Stimulated activated naive B cell treated with anti-CD40 and anti-IgM and Interleukin-4, amounts not matched to agents 10 μg/mL and 1 μg/mL and 100 μg/mL, for 72 hours (primary cell): ENCODE data around the gene CDKL4.

Experiments used
- ATAC-seq, 2 donors: fragments of 150-1000 bp; cut with Tn5 transposase; replicated peaks; 2 replicates each; pipeline ENCODE4 v1.10.0; 2021; ENCODE audit warnings: moderate library complexity in 1 of 2
- DNase-seq: peaks from one replicate; pipeline ENCODE4 v3.0.0; 2021
- H3K27ac Mint-ChIP-seq: one replicate; pipeline ENCODE4 v1.8.0; 2022; ENCODE audit warnings: mild to moderate bottlenecking, mixed read lengths
- H3K27me3 Mint-ChIP-seq, 2 donors: one replicate each; pipeline ENCODE4 v1.8.0; 2022; ENCODE audit warnings: mixed read lengths in 2 of 2
- H3K36me3 Mint-ChIP-seq, 2 donors: one replicate each; pipeline ENCODE4 v1.8.0; 2022; ENCODE audit warnings: mixed read lengths in 2 of 2, mild to moderate bottlenecking in 1 of 2
- H3K4me1 Mint-ChIP-seq, 2 donors: one replicate each; pipeline ENCODE4 v1.8.0; 2022; ENCODE audit warnings: mixed read lengths in 2 of 2, mild to moderate bottlenecking in 1 of 2
- H3K4me3 Mint-ChIP-seq, 2 donors: one replicate each; pipeline ENCODE4 v1.8.0; 2022; ENCODE audit warnings: mild to moderate bottlenecking in 2 of 2, mixed read lengths in 2 of 2, moderate library complexity in 1 of 2
- H3K9me3 Mint-ChIP-seq, 2 donors: one replicate each; pipeline ENCODE4 v1.8.0; 2022; ENCODE audit warnings: mixed read lengths in 2 of 2, mild to moderate bottlenecking in 1 of 2

Gene CDKL4

GRCh38 chr2:39243469-39244123 is at the start of gene CDKL4:
TSS of gene CDKL4 (minus strand) at chr2:39243970.
- peak; percentile 27 for DNase-seq
- Mint-ChIP-seq H3K27ac (peak within 1 kb of the TSS; percentile 83), H3K9me3 (peaks cover 0 to 2% of the 10 kb centered on the region in 2 donors), H3K36me3 (peaks cover 5 to 17% of the 10 kb centered on the region in 2 donors), H3K4me3 (peak within 1 kb of the TSS; percentile 76 to 86), H3K4me1 (peaks cover 8 to 15% of the 10 kb centered on the region in 2 donors), H3K27me3 (no peaks in the 10 kb centered on the region)
- ATAC-seq = peak; percentile 66 to 69

GRCh38 chr2:39290433-39290832 is 46.7 kb upstream of the CDKL4 start:
- DNase-seq (no peak), ATAC-seq (no peak)
- Mint-ChIP-seq H3K4me3 (no peak overlapping the region), H3K27ac (no peak overlapping the region), H3K4me1 (no peaks in the 10 kb centered on the region), H3K36me3 (peaks cover 23 to 33% of the 10 kb centered on the region in 2 donors), H3K9me3 (no peaks in the 10 kb centered on the region), H3K27me3 (no peaks in the 10 kb centered on the region)

GRCh38 chr2:39289609-39290008 is 45.8 kb upstream of the CDKL4 start:
- DNase-seq (no peak), ATAC-seq (no peak)
- H3K4me1 Mint-ChIP-seq = no peaks in the 10 kb centered on the region
- H3K36me3 Mint-ChIP-seq = peaks cover 23 to 33% of the 10 kb centered on the region in 2 donors
- H3K4me3 Mint-ChIP-seq = no peak overlapping the region
- H3K9me3 Mint-ChIP-seq = no peaks in the 10 kb centered on the region
- no peak overlapping the region for H3K27ac Mint-ChIP-seq
- no peaks in the 10 kb centered on the region for H3K27me3 Mint-ChIP-seq

GRCh38 chr2:39283561-39283960 is 39.8 kb upstream of the CDKL4 start:
- no peak overlapping the region for H3K4me3 Mint-ChIP-seq
- no peaks in the 10 kb centered on the region for H3K27me3 Mint-ChIP-seq
- DNase-seq = no peak
- H3K9me3 Mint-ChIP-seq = no peaks in the 10 kb centered on the region
- peaks cover 11 to 20% of the 10 kb centered on the region in 2 donors for H3K36me3 Mint-ChIP-seq
- no peak for ATAC-seq
- H3K27ac Mint-ChIP-seq = no peak overlapping the region
- H3K4me1 Mint-ChIP-seq = no peaks in the 10 kb centered on the region

- no peaks in the 10 kb centered on the region for H3K27me3 Mint-ChIP-seq
- H3K4me3 Mint-ChIP-seq = no peak overlapping the region
- DNase-seq (no peak), ATAC-seq (no peak)
- H3K4me1 Mint-ChIP-seq = no peaks in the 10 kb centered on the region
- no peaks in the 10 kb centered on the region for H3K9me3 Mint-ChIP-seq
- peaks cover 24 to 29% of the 10 kb centered on the region in 2 donors for H3K36me3 Mint-ChIP-seq
- no peak overlapping the region for H3K27ac Mint-ChIP-seq
Measured at GRCh38 chr2:39281391-39281790, 37.6 kb upstream of the CDKL4 start.

- no peaks in the 10 kb centered on the region for H3K27me3 Mint-ChIP-seq
- H3K36me3 Mint-ChIP-seq = peaks cover 23 to 42% of the 10 kb centered on the region in 2 donors
- no peaks in the 10 kb centered on the region for H3K9me3 Mint-ChIP-seq
- no peak overlapping the region for H3K27ac Mint-ChIP-seq
- DNase-seq (no peak), ATAC-seq (no peak)
- H3K4me1 Mint-ChIP-seq = no peaks in the 10 kb centered on the region
- H3K4me3 Mint-ChIP-seq = no peak overlapping the region
Measured at GRCh38 chr2:39275016-39275415, 31.2 kb upstream of the CDKL4 start.

- Mint-ChIP-seq H3K27ac (no peak overlapping the region), H3K27me3 (no peaks in the 10 kb centered on the region), H3K4me1 (peaks cover 11 to 16% of the 10 kb centered on the region in 2 donors), H3K36me3 (peaks cover 9 to 21% of the 10 kb centered on the region in 2 donors), H3K4me3 (no peak overlapping the region), H3K9me3 (peaks cover 0 to 3% of the 10 kb centered on the region in 2 donors)
- DNase-seq (no peak), ATAC-seq (no peak)
Measured at GRCh38 chr2:39269941-39270340, 26.2 kb upstream of the CDKL4 start.

- Mint-ChIP-seq H3K27ac (no peak overlapping the region), H3K4me1 (peaks cover 15 to 28% of the 10 kb centered on the region in 2 donors), H3K4me3 (no peak overlapping the region), H3K9me3 (peaks cover 0 to 3% of the 10 kb centered on the region in 2 donors), H3K36me3 (peaks cover 10 to 16% of the 10 kb centered on the region in 2 donors), H3K27me3 (no peaks in the 10 kb centered on the region)
- no peak for ATAC-seq
- DNase-seq = no peak
Measured at GRCh38 chr2:39266916-39267434, 23.2 kb upstream of the CDKL4 start.

- H3K27me3 Mint-ChIP-seq = no peaks in the 10 kb centered on the region
- peak overlapping the region; percentile 4 to 45 for H3K4me3 Mint-ChIP-seq
- peaks cover 10 to 16% of the 10 kb centered on the region in 2 donors for H3K36me3 Mint-ChIP-seq
- peak; percentile 13 for DNase-seq
- peak overlapping the region; percentile 43 for H3K27ac Mint-ChIP-seq
- H3K4me1 Mint-ChIP-seq = peaks cover 15 to 28% of the 10 kb centered on the region in 2 donors
- H3K9me3 Mint-ChIP-seq = peaks cover 0 to 3% of the 10 kb centered on the region in 2 donors
- ATAC-seq = peak; percentile 87 to 89
Measured at GRCh38 chr2:39266139-39266805, 22.5 kb upstream of the CDKL4 start.

- H3K36me3 Mint-ChIP-seq = peaks cover 11 to 23% of the 10 kb centered on the region in 2 donors
- H3K27ac Mint-ChIP-seq = peak overlapping the region; percentile 68
- peak in 1 of 2 donors; percentile 33 for ATAC-seq
- no peak for DNase-seq
- H3K4me3 Mint-ChIP-seq = peak overlapping the region in 1 of 2 donors; percentile 46
- no peaks in the 10 kb centered on the region for H3K27me3 Mint-ChIP-seq
- H3K9me3 Mint-ChIP-seq = peaks cover 0 to 3% of the 10 kb centered on the region in 2 donors
- H3K4me1 Mint-ChIP-seq = peaks cover 15 to 28% of the 10 kb centered on the region in 2 donors
Measured at GRCh38 chr2:39265315-39265714, 21.5 kb upstream of the CDKL4 start.

- H3K27ac Mint-ChIP-seq = no peak overlapping the region
- peaks cover 15 to 28% of the 10 kb centered on the region in 2 donors for H3K4me1 Mint-ChIP-seq
- no peaks in the 10 kb centered on the region for H3K27me3 Mint-ChIP-seq
- ATAC-seq = peak; percentile 81 to 83
- no peak overlapping the region for H3K4me3 Mint-ChIP-seq
- peaks cover 8 to 26% of the 10 kb centered on the region in 2 donors for H3K36me3 Mint-ChIP-seq
- H3K9me3 Mint-ChIP-seq = peaks cover 0 to 3% of the 10 kb centered on the region in 2 donors
- no peak for DNase-seq
Measured at GRCh38 chr2:39264733-39265132, 21.0 kb upstream of the CDKL4 start.

- H3K27ac Mint-ChIP-seq = no peak overlapping the region
- H3K9me3 Mint-ChIP-seq = no peaks in the 10 kb centered on the region
- H3K4me1 Mint-ChIP-seq = peaks cover 4 to 13% of the 10 kb centered on the region in 2 donors
- no peak for ATAC-seq
- H3K36me3 Mint-ChIP-seq = peaks cover 13 to 29% of the 10 kb centered on the region in 2 donors
- H3K4me3 Mint-ChIP-seq = no peak overlapping the region
- no peak for DNase-seq
- no peaks in the 10 kb centered on the region for H3K27me3 Mint-ChIP-seq
Measured at GRCh38 chr2:39260087-39260486, 16.3 kb upstream of the CDKL4 start.

GRCh38 chr2:39256040-39256439 is 12.3 kb upstream of the CDKL4 start:
- DNase-seq = no peak
- ATAC-seq = no peak
- H3K4me1 Mint-ChIP-seq = no peaks in the 10 kb centered on the region
- peaks cover 4% of the 10 kb centered on the region in 2 donors for H3K9me3 Mint-ChIP-seq
- H3K27ac Mint-ChIP-seq = no peak overlapping the region
- H3K4me3 Mint-ChIP-seq = no peak overlapping the region
- peaks cover 31 to 47% of the 10 kb centered on the region in 2 donors for H3K36me3 Mint-ChIP-seq
- H3K27me3 Mint-ChIP-seq = no peaks in the 10 kb centered on the region

- Mint-ChIP-seq H3K27me3 (no peaks in the 10 kb centered on the region), H3K9me3 (peaks cover 4% of the 10 kb centered on the region in 2 donors), H3K27ac (no peak overlapping the region), H3K36me3 (peaks cover 38 to 47% of the 10 kb centered on the region in 2 donors), H3K4me3 (no peak overlapping the region), H3K4me1 (no peaks in the 10 kb centered on the region)
- DNase-seq (no peak), ATAC-seq (no peak)
Measured at GRCh38 chr2:39252888-39253518, 9.2 kb upstream of the CDKL4 start.
